Stimulated activated CD8-positive, alpha-beta memory T cell treated with anti-CD3 and anti-CD28 coated beads, Interleukin-7, amount 100 ng/mL, for 4 hours (primary cell): Measurements from ENCODE around the gene KIAA1217.

ENCODE experiments used
- DNase-seq, 2 donors: peaks; one replicate each; pipeline ENCODE4 v3.0.0-alpha.2; 2020; ENCODE audit warnings: low read depth in 2 of 2

Gene KIAA1217

GRCh38 chr10:24550680-24551079 is 341.7 kb downstream of the KIAA1217 start:
- DNase-seq, result no peak

GRCh38 chr10:24551161-24551560 is 342.2 kb downstream of the KIAA1217 start:
- no peak for DNase-seq

- DNase-seq, result no peak
Measured at GRCh38 chr10:24552346-24553016, 343.5 kb downstream of the KIAA1217 start.

GRCh38 chr10:24553051-24553612 is 344.2 kb downstream of the KIAA1217 start:
- no peak for DNase-seq

- DNase-seq, result no peak
Measured at GRCh38 chr10:24554036-24554435, 345.1 kb downstream of the KIAA1217 start.

GRCh38 chr10:24556126-24556749 is 347.3 kb downstream of the KIAA1217 start:
- no peak for DNase-seq

- no peak for DNase-seq
Measured at GRCh38 chr10:24556750-24557742, 348.1 kb downstream of the KIAA1217 start.

GRCh38 chr10:24561453-24561852 is 352.5 kb downstream of the KIAA1217 start:
- no peak for DNase-seq

GRCh38 chr10:24568042-24568441 is 359.1 kb downstream of the KIAA1217 start:
- DNase-seq, result no peak

GRCh38 chr10:24569330-24569796 is 360.4 kb downstream of the KIAA1217 start:
- DNase-seq, result no peak

GRCh38 chr10:24569828-24570657 is 361.1 kb downstream of the KIAA1217 start:
- no peak for DNase-seq

- DNase-seq, result no peak
Measured at GRCh38 chr10:24570658-24571426, 361.9 kb downstream of the KIAA1217 start.

GRCh38 chr10:24571870-24572450 is 363.0 kb downstream of the KIAA1217 start:
- DNase-seq, result no peak

- DNase-seq, result no peak
Measured at GRCh38 chr10:24574161-24574560, 365.2 kb downstream of the KIAA1217 start.

GRCh38 chr10:24574578-24575155 is 365.7 kb downstream of the KIAA1217 start:
- no peak for DNase-seq

GRCh38 chr10:24575481-24576002 is 366.6 kb downstream of the KIAA1217 start:
- no peak for DNase-seq

- no peak for DNase-seq
Measured at GRCh38 chr10:24579448-24579847, 370.5 kb downstream of the KIAA1217 start.

GRCh38 chr10:24579906-24580305 is 371.0 kb downstream of the KIAA1217 start:
- DNase-seq, result no peak

GRCh38 chr10:24589265-24589664 is 380.3 kb downstream of the KIAA1217 start:
- no peak for DNase-seq
